ENCODE data around the gene OR10H5. TPM values are rescaled to one million over a fixed set of nuclear protein-coding genes. Genes with fewer than 3 reads are reported as not detected.

Gene OR10H5
- not detected in 2 replicates for total RNA-seq

GRCh38 chr19:15787611-15788155 lies at the start of gene OR10H5:
Gene OR10H5, plus strand, starts transcription at chr19:15787661. Its CDS starts 6,388 bp downstream, at chr19:15794049.

GRCh38 chr19:15737722-15738121 lies 49.7 kb upstream of the OR10H5 start, which contains the start of gene OR10H3:
Gene OR10H3, plus strand, starts transcription at chr19:15737985. Its CDS starts 3,408 bp downstream, at chr19:15741393.

GRCh38 chr19:15815306-15815705 lies 27.8 kb downstream of the OR10H5 start, which contains the start of gene OR10H1:
Gene OR10H1, minus strand, starts transcription at chr19:15815664. Its CDS starts 7,627 bp downstream, at chr19:15808037.

Other genes with a start within 250 kb of the OR10H5 start
- gene CYP4F8, start 172.4 kb upstream of the OR10H5 start, total RNA-seq, result not detected in 2 replicates
- gene CYP4F3, start 146.8 kb upstream of the OR10H5 start, total RNA-seq, result 0.48 and 6.0 TPM in 2 replicates
- 6.8 TPM in 1 of 2 replicates, not detected in the other for gene CYP4F12, start 114.6 kb upstream of the OR10H5 start, total RNA-seq
- gene OR10H2, start 59.6 kb upstream of the OR10H5 start, total RNA-seq, result not detected in 2 replicates
- gene OR10H3, start 49.7 kb upstream of the OR10H5 start, total RNA-seq, result not detected in 2 replicates
- gene OR10H1, start 28.0 kb downstream of the OR10H5 start, total RNA-seq, result under 0.01 TPM in 1 of 2 replicates, not detected in the other
- gene CYP4F2, start 110.4 kb downstream of the OR10H5 start, total RNA-seq, result 1.7 TPM in 1 of 2 replicates, not detected in the other
- gene CYP4F11, start 146.9 kb downstream of the OR10H5 start, total RNA-seq, result 3.9 and 4.0 TPM in 2 replicates
- gene OR10H4, start 161.3 kb downstream of the OR10H5 start, total RNA-seq, result not detected in 2 replicates

Measured in tracheal epithelial cell (primary cell).